ENCODE results near the gene NACA2. TPM values are rescaled to one million over a fixed set of nuclear protein-coding genes. Genes with fewer than 3 reads are reported as not detected.

Gene NACA2
- total RNA-seq, 1 donor from 2014 or later: not detected

DNA sequence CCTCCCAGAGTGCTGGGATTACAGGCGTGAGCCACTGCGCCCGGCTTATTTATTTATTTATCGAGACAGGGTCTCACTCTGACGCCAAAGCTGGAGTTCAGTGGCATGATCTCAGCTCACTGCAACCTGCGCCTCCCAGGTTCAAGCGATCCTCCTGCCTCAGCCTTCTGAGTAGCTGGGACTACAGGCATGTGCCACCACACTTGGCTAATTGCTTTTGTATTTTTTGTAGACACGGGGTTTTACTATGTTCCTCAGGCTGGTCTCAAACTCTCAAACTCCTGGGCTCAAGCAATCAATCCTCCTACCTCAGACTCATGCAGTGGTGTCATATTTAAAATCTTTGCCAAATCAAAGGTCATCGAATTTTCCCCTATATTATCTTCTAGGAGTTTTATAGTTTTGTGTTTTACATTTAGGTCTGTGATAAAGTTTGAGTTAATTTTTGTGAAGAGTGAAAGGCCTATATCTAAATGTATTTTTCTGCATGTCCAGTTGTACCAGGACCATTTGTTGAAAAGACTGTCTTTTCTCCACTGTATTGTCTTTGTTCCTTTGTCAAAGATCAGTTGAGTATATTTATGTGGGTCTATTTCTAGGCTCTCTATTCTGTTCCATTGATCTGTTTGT lies 47.1 kb downstream of the NACA2 start:
- H3K27ac ChIP-seq (replicated peaks): no peak overlapping the region
- DNase-seq: no peak
- TF ChIP-seq, protein P1, sequence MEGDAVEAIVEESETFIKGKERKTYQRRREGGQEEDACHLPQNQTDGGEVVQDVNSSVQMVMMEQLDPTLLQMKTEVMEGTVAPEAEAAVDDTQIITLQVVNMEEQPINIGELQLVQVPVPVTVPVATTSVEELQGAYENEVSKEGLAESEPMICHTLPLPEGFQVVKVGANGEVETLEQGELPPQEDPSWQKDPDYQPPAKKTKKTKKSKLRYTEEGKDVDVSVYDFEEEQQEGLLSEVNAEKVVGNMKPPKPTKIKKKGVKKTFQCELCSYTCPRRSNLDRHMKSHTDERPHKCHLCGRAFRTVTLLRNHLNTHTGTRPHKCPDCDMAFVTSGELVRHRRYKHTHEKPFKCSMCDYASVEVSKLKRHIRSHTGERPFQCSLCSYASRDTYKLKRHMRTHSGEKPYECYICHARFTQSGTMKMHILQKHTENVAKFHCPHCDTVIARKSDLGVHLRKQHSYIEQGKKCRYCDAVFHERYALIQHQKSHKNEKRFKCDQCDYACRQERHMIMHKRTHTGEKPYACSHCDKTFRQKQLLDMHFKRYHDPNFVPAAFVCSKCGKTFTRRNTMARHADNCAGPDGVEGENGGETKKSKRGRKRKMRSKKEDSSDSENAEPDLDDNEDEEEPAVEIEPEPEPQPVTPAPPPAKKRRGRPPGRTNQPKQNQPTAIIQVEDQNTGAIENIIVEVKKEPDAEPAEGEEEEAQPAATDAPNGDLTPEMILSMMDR (IDR thresholded peaks at IDR 0.05; ENCODE audit: borderline replicate concordance): no peak
- H3K27me3 ChIP-seq (ENCODE audit: low read depth): peaks cover 13% of the 10 kb centered on the region
- intact Hi-C loops (cut with micrococcal nuclease): loop anchor here (10.0 kb wide), 1 partner anchor 129 kb away; no protein-coding TSS in a partner anchor
- no peaks in the 10 kb centered on the region for H3K4me1 ChIP-seq
- no peaks in the 10 kb centered on the region for H3K36me3 ChIP-seq
- H3K9me3 ChIP-seq (replicated peaks): peaks cover 39% of the 10 kb centered on the region
- no peak overlapping the region for H3K4me3 ChIP-seq

DNA sequence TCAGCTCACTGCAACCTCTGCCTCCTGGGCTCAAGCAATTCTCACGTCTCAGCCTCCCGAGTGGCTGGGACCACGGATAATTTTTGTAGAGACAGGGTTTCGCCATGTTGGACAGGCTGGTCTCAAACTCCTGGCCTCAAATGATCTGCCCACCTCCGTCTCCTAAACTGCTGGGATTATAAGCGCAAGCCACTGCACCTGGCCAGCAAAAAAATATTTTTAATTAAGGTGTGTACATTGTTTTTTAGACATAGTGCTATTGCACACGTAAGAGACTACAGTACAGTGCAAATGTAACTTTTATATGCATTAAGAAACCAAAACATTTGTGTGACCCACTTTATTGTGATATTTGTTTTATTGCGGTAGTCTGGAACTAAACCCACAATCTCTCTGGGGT lies 49.0 kb downstream of the NACA2 start:
- DNase-seq: no peak
- no peaks in the 10 kb centered on the region for H3K27me3 ChIP-seq (ENCODE audit: low read depth)
- H3K36me3 ChIP-seq: no peaks in the 10 kb centered on the region
- intact Hi-C loops (cut with micrococcal nuclease): loop anchor here (10.0 kb wide), 1 partner anchor 127 kb away; no protein-coding TSS in a partner anchor
- TF ChIP-seq, protein P1 (IDR thresholded peaks at IDR 0.05; ENCODE audit: borderline replicate concordance): no peak
- H3K27ac ChIP-seq (replicated peaks): no peak overlapping the region
- no peaks in the 10 kb centered on the region for H3K4me1 ChIP-seq
- H3K9me3 ChIP-seq (replicated peaks): peaks cover 39% of the 10 kb centered on the region
- H3K4me3 ChIP-seq: no peak overlapping the region

DNA sequence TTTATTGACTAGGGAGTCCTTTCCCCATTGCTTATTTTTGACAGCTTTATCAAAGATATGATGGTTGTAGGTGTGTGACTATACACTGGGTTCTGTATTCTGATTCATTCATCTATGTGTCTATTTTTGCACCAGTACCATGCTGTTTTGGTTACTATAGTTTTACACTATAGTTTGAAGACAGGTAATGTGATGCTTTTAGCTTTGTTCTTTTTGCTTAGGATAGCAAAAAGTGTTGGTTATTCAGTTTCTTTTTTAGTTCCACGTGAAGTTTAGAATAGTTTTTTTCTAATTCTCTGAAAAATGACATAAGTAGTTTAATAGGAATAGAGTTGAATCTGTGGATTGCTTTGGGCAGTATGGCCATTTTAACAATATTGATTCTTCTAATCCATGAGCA lies 50.1 kb downstream of the NACA2 start:
- H3K9me3 ChIP-seq (replicated peaks): peaks cover 32% of the 10 kb centered on the region
- H3K27ac ChIP-seq (replicated peaks): no peak overlapping the region
- intact Hi-C loops (cut with micrococcal nuclease): loop anchor here (10.0 kb wide), 1 partner anchor 126 kb away; no protein-coding TSS in a partner anchor
- TF ChIP-seq, protein P1 (IDR thresholded peaks at IDR 0.05; ENCODE audit: borderline replicate concordance): no peak
- no peak for DNase-seq
- no peaks in the 10 kb centered on the region for H3K27me3 ChIP-seq (ENCODE audit: low read depth)
- no peaks in the 10 kb centered on the region for H3K36me3 ChIP-seq
- no peak overlapping the region for H3K4me3 ChIP-seq
- H3K4me1 ChIP-seq: no peaks in the 10 kb centered on the region

Other genes with a start within 250 kb of the NACA2 start
- gene TBX2, start 191.4 kb downstream of the NACA2 start, total RNA-seq: 8.2 TPM
- not detected for gene TBX4, start 138.8 kb downstream of the NACA2 start, total RNA-seq

Data from left ventricle myocardium inferior (tissue), 1 donor.